ES-I3 (cell line): Measurements from ENCODE around the gene IBA57.

Source experiments
- H3K36me3 ChIP-seq: 2 replicates; pipeline ENCODE4 v1.6.1; 2013; ENCODE audit warnings: mild to moderate bottlenecking, low read length, control low read depth, moderate library complexity; ENCODE audit not compliant: insufficient read depth
- H3K4me1 ChIP-seq: 2 replicates; pipeline ENCODE4 v1.6.1; 2013; ENCODE audit warnings: mild to moderate bottlenecking, control low read depth, low read length; ENCODE audit not compliant: insufficient read depth
- H3K9ac ChIP-seq: 2 replicates; pipeline ENCODE4 v1.6.1; 2013; ENCODE audit warnings: low read depth, mild to moderate bottlenecking, low read length, moderate library complexity
- H3K9me3 ChIP-seq: 2 replicates; pipeline ENCODE4 v1.6.1; 2013; ENCODE audit warnings: mild to moderate bottlenecking, low read length, moderate library complexity; ENCODE audit not compliant: control insufficient read depth, insufficient read depth

Gene IBA57

DNA sequence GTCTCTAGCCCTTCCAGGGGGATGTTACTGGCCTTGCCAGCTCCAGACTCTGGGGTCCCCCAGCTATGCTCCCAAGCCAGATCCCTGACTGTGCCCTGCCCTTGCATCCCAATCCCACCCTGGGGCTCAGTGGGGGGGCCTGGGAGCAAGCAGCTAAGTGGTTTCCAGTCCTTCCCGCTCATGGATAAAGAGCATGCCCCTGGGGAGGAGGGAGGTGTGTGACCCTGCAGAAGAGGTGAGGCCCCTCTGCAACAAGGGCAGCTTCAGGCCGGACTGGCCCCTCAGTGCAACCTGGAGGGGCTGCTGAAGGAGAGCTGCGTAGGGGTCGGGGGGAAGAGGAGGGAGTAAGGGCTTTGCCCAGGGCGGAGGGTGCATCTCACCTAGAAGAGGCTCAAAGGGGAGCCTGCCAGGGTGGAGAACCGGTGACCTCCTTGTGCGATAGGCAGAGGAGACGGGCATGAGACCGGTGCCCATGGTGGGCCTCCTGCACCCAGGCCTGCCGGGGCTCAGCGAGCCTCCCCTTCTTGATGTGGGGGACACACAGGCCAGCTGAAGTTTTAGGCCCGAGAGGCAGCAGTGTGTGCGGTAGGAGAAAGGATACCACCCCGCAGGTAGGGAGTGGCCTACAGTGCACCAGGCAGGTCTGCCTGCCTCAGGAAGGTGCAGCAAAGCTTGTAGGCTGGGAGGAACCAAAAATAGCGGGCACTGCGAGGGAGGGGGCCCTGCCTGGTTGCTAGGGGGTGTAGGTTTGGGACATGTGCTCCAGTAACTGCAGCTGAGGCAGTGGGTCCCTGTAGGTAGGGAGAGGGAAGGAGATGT lies 45.3 kb downstream of the IBA57 start:
- H3K36me3 ChIP-seq, result no peaks in the 10 kb centered on the region; the same call in 1 of the 2 replicates
- H3K9me3 ChIP-seq, result no peaks in the 10 kb centered on the region
- H3K9ac ChIP-seq, result no peak overlapping the region
- H3K4me1 ChIP-seq, result no peaks in the 10 kb centered on the region; the same call in 1 of the 2 replicates

DNA sequence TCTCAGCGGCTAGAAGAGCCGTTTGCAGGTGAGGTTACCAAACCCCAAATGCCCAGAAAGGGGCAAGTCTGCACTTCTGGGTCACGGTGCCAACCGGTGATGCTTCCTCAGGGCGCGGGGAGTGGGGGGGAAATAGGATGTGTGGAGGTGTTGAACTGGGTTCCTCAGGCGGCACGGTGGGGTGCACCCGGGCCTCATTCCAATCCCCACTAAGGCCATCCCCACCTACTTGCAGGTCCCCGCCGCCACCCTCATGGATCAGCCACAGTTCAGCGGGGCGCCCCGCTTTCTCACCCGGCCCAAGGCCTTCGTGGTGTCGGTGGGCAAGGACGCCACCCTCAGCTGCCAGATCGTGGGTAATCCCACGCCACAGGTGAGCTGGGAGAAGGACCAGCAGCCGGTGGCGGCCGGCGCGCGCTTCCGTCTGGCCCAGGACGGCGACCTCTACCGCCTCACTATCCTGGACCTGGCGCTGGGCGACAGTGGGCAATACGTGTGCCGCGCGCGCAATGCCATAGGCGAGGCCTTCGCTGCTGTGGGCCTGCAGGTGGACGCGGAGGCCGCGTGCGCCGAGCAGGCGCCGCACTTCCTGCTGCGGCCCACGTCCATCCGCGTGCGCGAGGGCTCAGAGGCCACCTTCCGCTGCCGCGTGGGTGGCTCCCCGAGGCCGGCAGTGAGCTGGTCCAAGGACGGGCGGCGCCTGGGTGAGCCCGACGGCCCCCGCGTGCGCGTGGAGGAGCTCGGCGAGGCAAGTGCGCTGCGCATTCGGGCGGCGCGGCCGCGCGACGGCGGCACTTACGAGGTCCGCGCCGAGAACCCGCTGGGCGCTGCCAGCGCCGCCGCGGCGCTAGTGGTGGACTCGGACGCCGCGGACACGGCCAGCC lies 46.2 kb downstream of the IBA57 start:
- Histone ChIP-seq H3K4me1 (no peaks in the 10 kb centered on the region; the same call in 1 of the 2 replicates), H3K36me3 (no peaks in the 10 kb centered on the region; the same call in 1 of the 2 replicates), H3K9me3 (no peaks in the 10 kb centered on the region), H3K9ac (no peak overlapping the region; the same call in 1 of the 2 replicates)

DNA sequence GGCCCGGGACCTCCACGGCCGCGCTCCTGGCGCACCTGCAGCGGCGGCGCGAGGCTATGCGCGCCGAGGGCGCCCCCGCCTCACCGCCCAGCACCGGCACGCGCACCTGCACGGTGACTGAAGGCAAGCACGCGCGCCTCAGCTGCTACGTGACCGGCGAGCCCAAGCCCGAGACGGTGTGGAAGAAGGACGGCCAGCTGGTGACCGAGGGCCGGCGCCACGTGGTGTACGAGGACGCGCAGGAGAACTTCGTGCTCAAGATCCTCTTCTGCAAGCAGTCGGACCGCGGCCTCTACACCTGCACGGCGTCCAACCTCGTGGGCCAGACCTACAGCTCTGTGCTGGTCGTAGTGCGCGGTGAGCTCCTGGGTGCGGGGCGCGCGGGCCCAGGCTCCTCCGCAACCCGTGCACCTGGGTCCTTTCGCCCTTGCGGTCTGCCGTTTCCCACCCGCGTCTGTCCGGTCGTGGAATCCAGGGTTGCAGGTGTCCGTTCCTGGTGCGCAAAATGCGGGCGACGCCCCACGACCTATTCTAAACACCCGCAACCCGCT lies 46.9 kb downstream of the IBA57 start:
- Histone ChIP-seq H3K9me3 (no peaks in the 10 kb centered on the region), H3K9ac (peak overlapping the region; percentile 72), H3K36me3 (peaks cover under 1% of the 10 kb centered on the region), H3K4me1 (no peaks in the 10 kb centered on the region; the same call in 1 of the 2 replicates)

DNA sequence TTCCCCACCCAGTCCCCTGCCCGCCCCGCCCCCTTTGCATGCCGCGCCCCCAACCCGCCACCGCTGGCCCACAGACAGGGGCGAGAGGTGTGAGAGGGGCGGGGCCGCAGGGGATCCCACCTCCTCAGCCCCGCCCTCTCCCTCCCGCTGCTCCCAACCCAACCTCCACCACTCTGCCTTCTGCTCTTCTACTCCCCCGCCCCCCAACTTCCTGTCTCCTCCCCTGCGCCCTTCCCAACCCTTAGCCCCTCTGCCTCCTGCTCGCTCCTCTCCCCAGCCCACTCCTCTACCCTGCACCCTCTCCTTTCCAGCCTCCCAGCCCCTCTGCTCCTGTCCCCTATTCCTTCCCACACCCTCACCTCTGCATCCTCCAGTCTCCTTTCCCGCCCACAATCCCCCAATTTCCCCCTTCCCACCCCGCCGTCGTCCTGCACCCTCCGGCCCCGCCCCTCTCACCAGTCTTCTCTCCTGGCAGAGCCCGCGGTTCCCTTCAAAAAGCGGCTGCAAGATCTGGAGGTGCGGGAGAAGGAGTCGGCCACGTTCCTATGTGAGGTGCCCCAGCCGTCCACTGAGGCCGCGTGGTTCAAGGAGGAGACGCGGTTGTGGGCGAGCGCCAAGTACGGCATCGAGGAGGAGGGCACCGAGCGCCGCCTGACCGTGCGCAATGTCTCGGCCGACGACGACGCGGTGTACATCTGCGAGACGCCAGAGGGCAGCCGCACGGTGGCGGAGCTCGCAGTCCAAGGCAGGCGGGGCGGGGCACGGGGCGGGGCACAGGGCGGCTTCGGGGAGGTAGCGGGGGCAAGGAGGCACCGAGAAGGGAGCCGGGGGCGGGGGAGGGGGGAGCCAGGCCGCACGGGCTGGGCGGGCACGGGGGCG lies 47.6 kb downstream of the IBA57 start:
- H3K9ac ChIP-seq, result peak overlapping the region; percentile 72
- no peaks in the 10 kb centered on the region for H3K4me1 ChIP-seq
- H3K9me3 ChIP-seq, result no peaks in the 10 kb centered on the region
- H3K36me3 ChIP-seq, result peaks cover 3% of the 10 kb centered on the region

DNA sequence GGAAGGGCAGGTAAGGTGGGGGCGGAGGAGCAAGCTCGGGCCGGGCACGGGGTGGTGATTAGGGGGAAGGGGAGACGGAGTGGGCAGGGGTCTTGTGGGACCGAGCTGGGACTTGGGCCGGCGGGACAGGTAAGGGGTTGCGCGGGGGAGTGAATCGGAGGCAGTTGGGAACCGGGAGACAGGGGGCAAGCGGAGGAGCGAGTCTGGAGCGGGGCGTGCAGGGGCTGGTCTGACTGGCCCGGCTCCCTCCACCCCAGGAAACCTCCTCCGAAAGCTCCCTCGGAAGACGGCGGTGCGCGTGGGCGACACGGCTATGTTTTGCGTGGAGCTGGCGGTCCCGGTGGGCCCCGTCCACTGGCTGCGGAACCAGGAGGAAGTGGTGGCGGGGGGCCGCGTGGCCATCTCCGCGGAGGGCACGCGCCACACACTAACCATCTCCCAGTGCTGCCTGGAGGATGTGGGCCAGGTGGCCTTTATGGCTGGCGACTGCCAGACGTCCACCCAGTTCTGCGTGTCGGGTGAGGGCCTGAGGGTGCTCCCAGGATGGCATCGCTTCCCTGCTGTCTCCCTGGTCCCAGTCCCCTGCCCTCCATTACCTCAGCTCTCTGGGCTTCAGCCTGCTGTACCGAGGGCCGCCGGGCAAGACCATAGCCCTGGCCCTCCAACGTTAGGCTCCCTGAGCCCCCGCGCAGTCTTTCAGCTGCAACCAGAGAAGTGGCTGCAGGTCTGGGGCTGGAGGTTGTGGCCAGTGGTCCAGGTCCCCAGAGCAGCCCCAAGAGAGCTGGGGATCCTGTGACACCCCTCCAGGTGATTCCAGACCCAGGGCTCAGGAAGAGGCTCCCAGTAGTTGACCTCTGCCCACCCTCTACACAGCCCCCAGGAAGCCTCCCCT lies 48.6 kb downstream of the IBA57 start:
- Histone ChIP-seq H3K4me1 (no peaks in the 10 kb centered on the region), H3K9ac (peak overlapping the region; percentile 74), H3K36me3 (peaks cover 3% of the 10 kb centered on the region), H3K9me3 (no peaks in the 10 kb centered on the region)

DNA sequence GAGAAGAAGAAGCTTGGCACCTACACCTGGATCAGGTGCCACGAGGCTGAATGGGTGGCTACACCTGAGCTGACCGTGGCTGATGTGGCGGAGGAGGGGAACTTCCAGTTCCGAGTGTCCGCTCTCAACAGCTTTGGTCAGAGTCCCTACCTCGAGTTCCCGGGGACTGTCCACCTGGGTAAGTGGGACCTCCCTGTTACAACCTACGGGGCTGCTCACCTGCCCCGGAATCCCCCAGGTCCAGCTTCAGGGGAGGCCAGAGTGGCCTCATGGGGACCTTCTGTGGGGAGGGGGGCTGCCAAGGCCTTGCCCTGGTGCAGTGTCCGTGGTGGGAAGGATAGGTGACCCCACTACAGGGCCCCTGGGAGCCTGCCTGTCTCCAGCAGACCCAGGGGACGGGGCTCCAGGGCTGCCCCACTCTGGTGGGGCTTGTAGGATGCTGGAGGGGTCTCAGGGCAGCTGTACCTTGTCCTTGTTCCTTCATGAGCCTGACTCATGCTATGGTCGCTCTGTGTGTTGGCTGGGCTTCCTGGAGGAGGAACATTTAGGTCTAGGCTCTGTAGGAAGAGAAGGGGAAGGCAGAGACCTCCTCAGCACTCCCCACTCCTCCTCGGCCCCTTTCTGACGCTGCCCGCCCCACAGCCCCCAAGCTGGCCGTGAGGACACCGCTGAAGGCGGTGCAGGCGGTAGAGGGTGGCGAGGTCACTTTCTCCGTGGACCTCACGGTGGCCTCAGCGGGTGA lies 49.5 kb downstream of the IBA57 start:
- Histone ChIP-seq H3K9ac (no peak overlapping the region), H3K36me3 (peaks cover 3% of the 10 kb centered on the region)

DNA sequence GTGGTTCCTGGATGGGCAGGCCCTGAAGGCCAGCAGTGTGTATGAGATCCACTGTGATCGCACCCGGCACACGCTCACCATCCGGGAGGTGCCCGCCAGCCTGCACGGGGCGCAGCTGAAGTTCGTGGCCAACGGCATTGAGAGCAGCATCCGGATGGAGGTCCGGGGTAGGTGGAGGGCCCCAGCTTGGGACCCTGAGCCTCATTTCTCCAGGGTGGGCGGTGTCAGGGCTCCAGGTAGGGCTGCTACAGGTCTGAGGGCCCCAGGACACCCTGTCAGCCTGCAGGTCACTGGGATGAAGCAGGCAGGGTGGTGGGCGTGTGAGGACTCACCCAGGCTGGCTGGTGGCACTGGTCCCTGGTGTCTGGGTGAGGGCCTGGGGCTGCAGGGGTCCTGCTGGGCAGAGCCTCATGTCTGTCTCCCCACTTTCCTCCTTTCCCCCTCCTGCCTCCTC lies 50.1 kb downstream of the IBA57 start:
- Histone ChIP-seq H3K4me1 (no peaks in the 10 kb centered on the region), H3K9ac (no peak overlapping the region), H3K36me3 (peaks cover 3% of the 10 kb centered on the region)

More for the DNA sequence above, 49.5 kb downstream of the IBA57 start:
- no peaks in the 10 kb centered on the region for H3K9me3 ChIP-seq
- H3K4me1 ChIP-seq, result no peaks in the 10 kb centered on the region

DNA sequence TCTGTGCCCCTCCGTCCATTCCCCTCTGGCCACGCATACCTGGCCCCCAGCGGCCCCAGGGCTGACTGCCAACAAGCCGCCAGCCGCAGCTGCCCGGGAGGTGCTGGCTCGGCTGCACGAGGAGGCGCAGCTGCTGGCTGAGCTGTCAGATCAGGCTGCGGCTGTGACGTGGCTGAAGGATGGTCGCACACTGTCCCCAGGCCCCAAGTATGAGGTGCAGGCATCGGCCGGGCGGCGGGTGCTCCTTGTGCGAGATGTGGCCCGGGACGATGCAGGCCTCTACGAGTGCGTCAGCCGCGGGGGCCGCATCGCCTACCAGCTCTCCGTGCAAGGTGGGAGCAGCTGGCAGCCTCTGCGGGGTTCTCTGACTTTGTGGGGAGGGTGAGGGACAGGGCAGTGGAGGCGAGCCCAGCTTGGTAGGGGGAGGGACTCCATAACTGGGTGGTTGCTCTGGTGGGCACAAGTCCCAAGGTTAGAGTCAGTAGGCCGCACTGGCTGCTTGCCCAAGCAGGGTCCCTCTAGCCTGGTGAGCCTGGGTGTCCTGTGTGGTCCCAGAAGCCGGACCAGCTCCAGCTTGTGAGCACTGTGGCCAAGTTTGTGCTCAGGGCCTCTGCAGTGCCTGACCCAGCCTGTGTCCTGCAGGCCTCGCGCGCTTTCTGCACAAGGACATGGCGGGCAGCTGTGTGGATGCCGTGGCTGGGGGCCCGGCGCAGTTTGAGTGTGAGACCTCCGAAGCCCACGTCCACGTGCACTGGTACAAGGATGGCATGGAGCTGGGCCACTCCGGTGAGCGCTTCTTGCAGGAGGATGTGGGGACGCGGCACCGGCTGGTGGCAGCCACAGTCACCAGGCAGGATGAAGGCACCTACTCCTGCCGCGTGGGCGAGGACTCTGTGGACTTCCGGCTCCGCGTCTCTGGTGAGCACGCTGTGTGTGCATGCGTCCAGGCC lies 51.0 kb downstream of the IBA57 start:
- H3K9ac ChIP-seq, result no peak overlapping the region
- H3K4me1 ChIP-seq, result no peaks in the 10 kb centered on the region
- H3K36me3 ChIP-seq, result peaks cover 3% of the 10 kb centered on the region
- no peaks in the 10 kb centered on the region for H3K9me3 ChIP-seq

More for the DNA sequence above, 50.1 kb downstream of the IBA57 start:
- no peaks in the 10 kb centered on the region for H3K9me3 ChIP-seq

DNA sequence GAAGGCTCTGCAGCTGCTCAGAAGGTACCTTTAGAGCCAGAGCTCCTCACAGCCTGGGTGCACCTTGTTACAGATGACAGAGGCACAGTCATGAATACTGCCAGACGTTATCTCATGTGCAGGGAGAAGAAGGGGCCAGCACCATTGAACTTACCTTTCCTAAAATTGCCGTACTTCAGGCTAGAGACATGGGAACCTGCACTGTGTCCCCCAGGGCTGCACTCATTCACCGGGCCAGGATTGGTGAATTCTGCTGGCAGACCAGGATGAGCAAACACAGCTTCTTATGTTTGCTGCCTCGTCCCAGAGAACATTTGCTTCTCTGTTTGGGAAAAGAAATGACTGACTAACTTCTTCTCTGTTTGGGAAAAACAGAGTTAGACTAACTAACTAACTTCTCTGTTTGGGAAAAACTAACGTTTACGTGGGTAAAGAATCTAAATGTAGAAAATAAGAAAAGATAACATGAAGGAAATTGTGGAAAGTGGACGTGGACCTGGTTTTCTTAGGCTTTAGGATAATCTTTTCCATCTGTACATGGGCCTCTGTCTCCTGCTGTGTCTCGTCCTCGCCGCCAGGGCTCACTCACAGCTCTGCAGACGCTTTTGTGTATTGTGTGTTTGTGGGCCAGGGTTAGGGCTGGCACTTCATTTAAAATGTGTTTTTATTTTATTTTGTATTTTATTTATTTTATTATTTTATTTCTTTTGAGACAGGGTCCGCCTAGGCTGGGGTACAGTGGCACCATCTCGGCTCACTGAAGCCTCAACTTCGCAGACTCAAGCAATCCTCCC lies 52.1 kb downstream of the IBA57 start:
- no peaks in the 10 kb centered on the region for H3K4me1 ChIP-seq
- H3K9ac ChIP-seq, result no peak overlapping the region
- H3K36me3 ChIP-seq, result peaks cover 3% of the 10 kb centered on the region
- H3K9me3 ChIP-seq, result no peaks in the 10 kb centered on the region

DNA sequence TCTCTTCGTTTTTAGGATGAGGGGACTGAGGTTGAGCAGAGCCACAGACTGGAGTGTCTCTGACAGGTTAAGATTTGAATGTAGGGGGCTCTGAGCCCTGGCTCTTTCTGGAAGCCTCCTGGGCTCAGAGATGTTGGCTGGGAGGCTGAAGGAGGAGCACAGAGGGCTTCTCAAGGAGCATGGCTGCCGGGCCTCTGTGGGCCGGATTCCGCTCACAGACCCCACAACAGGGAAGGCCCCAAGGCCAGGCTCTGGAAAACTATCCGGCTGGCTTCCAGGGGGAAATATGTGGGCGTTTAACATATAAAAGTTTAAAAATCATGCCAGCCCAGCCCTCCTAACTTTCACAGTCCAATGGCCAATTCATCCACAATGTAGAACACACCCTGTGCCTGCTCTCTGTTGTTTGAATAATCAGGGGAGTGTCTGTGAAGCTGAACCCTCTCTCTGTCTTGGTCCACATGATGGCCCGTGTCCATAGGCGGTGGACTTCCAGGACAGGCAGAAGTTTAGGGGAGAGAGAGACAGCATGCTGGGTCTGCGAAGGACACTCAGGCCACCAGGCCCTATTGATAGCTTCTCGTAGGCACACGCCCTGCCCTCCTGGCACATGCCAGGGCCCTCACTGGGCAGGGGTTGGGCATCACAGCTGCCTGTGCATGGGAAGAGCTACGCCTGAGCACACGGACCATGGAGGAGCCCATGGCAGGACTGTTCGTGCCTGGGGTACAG lies 53.1 kb downstream of the IBA57 start:
- peaks cover 3% of the 10 kb centered on the region for H3K36me3 ChIP-seq

More for the DNA sequence above, 53.1 kb downstream of the IBA57 start:
- Histone ChIP-seq H3K9ac (no peak overlapping the region), H3K9me3 (no peaks in the 10 kb centered on the region), H3K4me1 (no peaks in the 10 kb centered on the region)
